H1 (cell line): ENCODE data around the gene SLC4A8. TPM values are rescaled to one million over a fixed set of nuclear protein-coding genes. Genes with fewer than 3 reads are reported as not detected.
A peak's percentile ranks its signal among the peaks of the same experiment; 100 is the strongest.

Experiments
- CTCF ChIA-PET: fragments of 300-600 bp; sonication (Branson Sonifier 250); formaldehyde crosslinking; loops from one replicate; lab custom pipeline; 2021; ENCODE audit not compliant: partially characterized antibody; lab: Charles Lee
- POLR2A ChIA-PET: fragments of 300-600 bp; sonication (Branson Sonifier 250); formaldehyde crosslinking; loops from one replicate; lab custom pipeline; 2021; ENCODE audit warnings: inconsistent platforms; ENCODE audit not compliant: partially characterized antibody; lab: Charles Lee
- DNase-seq, 2 experiments: peaks; one replicate each; pipeline versions ENCODE4 v3.0.0 to v3.0.0-alpha.2; 2010 to 2022; ENCODE audit warnings: low spot score in 2 of 2, low read depth in 1 of 2, mixed read lengths in 1 of 2
- FAIRE-seq: peaks from 2 replicates; lab custom pipeline; 2011; peaks lifted over from hg19 to GRCh38; lab: Jason Lieb, UNC
- H2AFZ ChIP-seq: 2 replicates; pipeline ENCODE4 v1.8.1; 2012; ENCODE audit warnings: low read length, inconsistent platforms
- H2AK5ac ChIP-seq: 2 replicates; pipeline ENCODE4 v1.6.1; 2013; ENCODE audit warnings: low read depth, low read length
- H2BK120ac ChIP-seq: replicated peaks from 2 replicates; pipeline ENCODE3; 2013; ENCODE audit warnings: low read depth, low read length, inconsistent platforms
- H2BK12ac ChIP-seq: 2 replicates; pipeline ENCODE4 v1.6.1; 2013; ENCODE audit warnings: low read depth, low read length
- H2BK15ac ChIP-seq: 2 replicates; pipeline ENCODE4 v1.6.1; 2013; ENCODE audit warnings: low read length
- H2BK20ac ChIP-seq: 2 replicates; pipeline ENCODE4 v1.6.1; 2013; ENCODE audit warnings: low read length
- H2BK5ac ChIP-seq: 2 replicates; pipeline ENCODE4 v1.6.1; 2013; ENCODE audit warnings: low read depth, low read length
- H3K14ac ChIP-seq: 2 replicates; pipeline ENCODE4 v1.6.1; 2013; ENCODE audit warnings: inconsistent platforms; ENCODE audit not compliant: insufficient read length
- H3K18ac ChIP-seq: 2 replicates; pipeline ENCODE4 v1.6.1; 2013; ENCODE audit warnings: low read length; ENCODE audit errors: extremely low read depth
- H3K23ac ChIP-seq: 2 replicates; pipeline ENCODE4 v1.6.1; 2013; ENCODE audit warnings: inconsistent platforms; ENCODE audit not compliant: insufficient read length
- H3K23me2 ChIP-seq: 2 replicates; pipeline ENCODE4 v1.6.1; 2013; ENCODE audit warnings: low read depth, low read length
- H3K27ac ChIP-seq: 2 replicates; pipeline ENCODE4 v1.6.1; 2011; ENCODE audit warnings: low read depth, low read length, inconsistent platforms
- H3K27me3 ChIP-seq, 4 experiments: replicated peaks in 1 of 4; 1 replicate in 1 of 4; 2 replicates in 3 of 4; pipeline versions ENCODE4 v1.6.1 to v1.8.1; 2011 to 2013; ENCODE audit warnings: low read length in 3 of 4, mild to moderate bottlenecking in 3 of 4, inconsistent platforms in 2 of 4, mixed read lengths in 2 of 4, moderate library complexity in 1 of 4; ENCODE audit not compliant: control insufficient read depth in 3 of 4, insufficient read depth in 3 of 4; ENCODE audit errors: extremely low read depth in 1 of 4
- H3K36me3 ChIP-seq, 4 experiments: 2 replicates each; pipeline versions ENCODE4 v1.6.1 to v1.8.1; 2011 to 2013; ENCODE audit warnings: mild to moderate bottlenecking in 4 of 4, low read length in 3 of 4, moderate library complexity in 2 of 4, control low read depth in 1 of 4, inconsistent platforms in 1 of 4; ENCODE audit not compliant: insufficient read depth in 4 of 4, control insufficient read depth in 2 of 4
- H3K4ac ChIP-seq: replicated peaks from 2 replicates; pipeline ENCODE3; 2013; ENCODE audit warnings: low read length, low read depth, mixed read lengths, inconsistent platforms; ENCODE audit not compliant: insufficient read length
- H3K4me1 ChIP-seq, 4 experiments: replicated peaks in 1 of 4; 1 replicate in 1 of 4; 2 replicates in 3 of 4; pipeline versions ENCODE4 v1.6.1 to v1.8.1; 2011 to 2013; ENCODE audit warnings: low read length in 3 of 4, inconsistent platforms in 2 of 4, mixed read lengths in 1 of 4; ENCODE audit not compliant: insufficient read depth in 4 of 4, control insufficient read depth in 3 of 4
- H3K4me2 ChIP-seq, 2 experiments: 2 replicates each; pipeline versions ENCODE4 v1.6.1 to v1.8.1; 2011 to 2013; ENCODE audit warnings: low read depth in 2 of 2, low read length in 2 of 2, control low read depth in 1 of 2, inconsistent platforms in 1 of 2, mild to moderate bottlenecking in 1 of 2; ENCODE audit not compliant: insufficient read depth in 1 of 2
- H3K4me3 ChIP-seq, 4 experiments: fragments of 200-600, 300-600 bp in 1 of 4; sonication (generic), shearing (Covaris generic), sonication (Bioruptor Twin) in 1 of 4; 2 replicates each; pipeline versions ENCODE4 v1.5.1 to v1.8.1; 2011 to 2016; ENCODE audit warnings: low read length in 4 of 4, low read depth in 3 of 4, control low read depth in 2 of 4, inconsistent platforms in 2 of 4, mild to moderate bottlenecking in 2 of 4, mixed read lengths in 1 of 4, moderate library complexity in 1 of 4; ENCODE audit not compliant: insufficient read depth in 2 of 4; ENCODE audit errors: extremely low read depth in 1 of 4
- H3K56ac ChIP-seq: replicated peaks from 2 replicates; pipeline ENCODE3; 2013; ENCODE audit warnings: low read depth, mild to moderate bottlenecking, mixed read lengths, low read length, inconsistent platforms; ENCODE audit not compliant: insufficient read length
- H3K79me1 ChIP-seq: 2 replicates; pipeline ENCODE4 v1.6.1; 2013; ENCODE audit warnings: low read depth, low read length, control low read depth
- H3K79me2 ChIP-seq, 2 experiments: 2 replicates each; pipeline versions ENCODE4 v1.6.1 to v1.8.1; 2012 to 2013; ENCODE audit warnings: low read length in 2 of 2, mild to moderate bottlenecking in 2 of 2, inconsistent platforms in 1 of 2; ENCODE audit not compliant: insufficient read depth in 2 of 2, control insufficient read depth in 1 of 2
- H3K9ac ChIP-seq, 4 experiments: replicated peaks in 1 of 4; 1 replicate in 1 of 4; 2 replicates in 3 of 4; pipeline versions ENCODE4 v1.6.1 to v1.8.1; 2011 to 2013; ENCODE audit warnings: low read depth in 3 of 4, low read length in 3 of 4, control low read depth in 2 of 4, mild to moderate bottlenecking in 2 of 4, moderate library complexity in 2 of 4, inconsistent platforms in 1 of 4; ENCODE audit errors: extremely low read depth in 1 of 4
- H3K9me3 ChIP-seq, 2 experiments: 2 replicates each; pipeline versions ENCODE4 v1.6.1 to v1.8.1; 2012 to 2013; ENCODE audit warnings: mild to moderate bottlenecking in 2 of 2, moderate library complexity in 2 of 2, control low read depth in 1 of 2, inconsistent platforms in 1 of 2, low read depth in 1 of 2, low read length in 1 of 2, mixed read lengths in 1 of 2; ENCODE audit not compliant: insufficient read depth in 2 of 2
- H4K20me1 ChIP-seq, 2 experiments: replicated peaks in 1 of 2; 2 replicates each; pipeline versions ENCODE3 to v1.8.1; 2011 to 2013; ENCODE audit warnings: inconsistent platforms in 2 of 2, low read length in 2 of 2, mild to moderate bottlenecking in 1 of 2; ENCODE audit not compliant: insufficient read depth in 2 of 2, control insufficient read depth in 1 of 2
- H4K5ac ChIP-seq: 2 replicates; pipeline ENCODE4 v1.6.1; 2013; ENCODE audit warnings: low read length, low read depth, mixed read lengths, inconsistent platforms; ENCODE audit not compliant: insufficient read length
- H4K8ac ChIP-seq: 2 replicates; pipeline ENCODE4 v1.8.0; 2013; ENCODE audit warnings: mild to moderate bottlenecking, moderate library complexity, low read length, inconsistent platforms; ENCODE audit not compliant: insufficient read depth; ENCODE audit errors: extremely low read depth
- H4K91ac ChIP-seq: replicated peaks from 2 replicates; pipeline ENCODE3; 2013; ENCODE audit warnings: low read length, mixed read lengths, inconsistent platforms; ENCODE audit not compliant: insufficient read length
- CTCF ChIP-seq, 3 experiments: IDR thresholded peaks; 1 replicate in 2 of 3; 2 replicates in 1 of 3; pipeline versions ENCODE4 v1.5.1 to v1.6.1; 2011; ENCODE audit warnings: low read length in 3 of 3, mild to moderate bottlenecking in 3 of 3, inconsistent platforms in 2 of 3, low read depth in 1 of 3, moderate library complexity in 1 of 3; ENCODE audit not compliant: insufficient read depth in 1 of 3; ENCODE audit errors: control extremely low read depth in 1 of 3
- E2F6 ChIP-seq: IDR thresholded peaks from 2 replicates; pipeline ENCODE4 v1.6.1; 2012; ENCODE audit warnings: inconsistent platforms
- EZH2 ChIP-seq: fragments of 200-600 bp; sonication (generic); IDR thresholded peaks from 2 replicates; pipeline ENCODE4 v1.7.1; 2012; ENCODE audit warnings: low read depth, mild to moderate bottlenecking, moderate library complexity, low read length, inconsistent platforms; ENCODE audit not compliant: severe bottlenecking
- POU5F1 ChIP-seq: IDR thresholded peaks from 2 replicates; pipeline ENCODE4 v1.6.1; 2011; ENCODE audit warnings: low read depth, mild to moderate bottlenecking, low read length, moderate library complexity
- RBBP5 ChIP-seq: IDR thresholded peaks from 2 replicates; pipeline ENCODE4 v1.7.1; 2012; ENCODE audit warnings: low read depth, mild to moderate bottlenecking, inconsistent platforms, low read length, moderate library complexity, borderline replicate concordance
- TAF7 ChIP-seq: optimal IDR thresholded peaks from 2 replicates; pipeline ENCODE3; 2011; ENCODE audit warnings: low read depth, mild to moderate bottlenecking, inconsistent platforms, low read length, moderate library complexity, borderline replicate concordance
- WGBS, 2 experiments: shearing (Covaris generic) in 1 of 2; methylation state at CpG; one replicate each; pipeline versions ENCODE4 v1.1.6 to v1.1.7; 2013 to 2015; ENCODE audit warnings: low lambda C conversion rate in 2 of 2, mixed read lengths in 2 of 2, inconsistent platforms in 1 of 2, low coverage in 1 of 2, missing lambda C conversion rate in 1 of 2; ENCODE audit not compliant: insufficient replicate concordance in 2 of 2, insufficient coverage in 1 of 2, insufficient read length in 1 of 2; ENCODE audit errors: extremely low coverage in 1 of 2, missing lambda C conversion rate in 1 of 2; 5-methylcytosine and 5-hydroxymethylcytosine counted together
- polyA plus RNA-seq, 7 experiments: library from polyadenylated mRNA; depleted of rRNA in 3 of 7; stranded (reverse) in 5 of 7; unstranded in 2 of 7; fragments of >200 nt in 5 of 7; fragments of 200-250 nt in 2 of 7; gene quantifications; 1 replicate in 5 of 7; 2 replicates in 1 of 7; 4 replicates in 1 of 7; pipeline versions ENCODE4 v1.2.1 to v1.2.3, GENCODE V29; 2011 to 2013; ENCODE audit warnings: missing spikeins in 2 of 7, mixed read lengths in 2 of 7
- total RNA-seq: library from RNA; stranded (reverse); fragmentation: NEBNext Ultra II Directional; extraction: Animal tissue kit (Norgen Biotek cat#: 25700); gene quantifications from 2 replicates; pipeline ENCODE4 v1.2.1, GENCODE V29; 2021

The SLC4A8 gene
- total and polyA plus RNA-seq, 2 of the 8 experiments (the other 6 are each of a cell fraction or from before 2014, with no cell fraction given): 11.2 to 13.4 TPM

- H3K36me3 ChIP-seq: 0 out of 8 replicates have a peak, but pooled peaks cover 0 to 6% (median 0%) of the 10 kb centered on the region in 4 experiments
- H2AFZ ChIP-seq: no peak overlapping the region
- no peaks in the 10 kb centered on the region; the same call in 1 of the 2 replicates for H3K79me1 ChIP-seq
- H3K4ac ChIP-seq: no peak overlapping the region
- no peaks in the 10 kb centered on the region for H4K20me1 ChIP-seq
- H2BK12ac ChIP-seq: no peak overlapping the region
- POLR2A ChIA-PET: interaction anchor here (0.6 to 1.3 kb wide), 3 partner anchors 10 to 151 kb away, joined by 3 read pairs; no protein-coding TSS in a partner anchor
- H3K79me2 ChIP-seq: no peaks in the 10 kb centered on the region
- no peak overlapping the region for H4K5ac ChIP-seq
- H3K23me2 ChIP-seq: peaks cover 5% of the 10 kb centered on the region; the same call in 1 of the 2 replicates
- no peak overlapping the region for H3K4me2 ChIP-seq
- CTCF ChIA-PET: interaction anchor here (0.6 to 1.9 kb wide), 10 partner anchors 12 to 365 kb away, joined by 3 to 5 read pairs (median 3); no protein-coding TSS in a partner anchor
- H3K27me3 ChIP-seq: no peaks in the 10 kb centered on the region
- peaks cover 2 to 7% (median 5%) of the 10 kb centered on the region in 4 experiments; a peak in 5 of 7 replicates for H3K4me1 ChIP-seq
- no peak overlapping the region for H3K18ac ChIP-seq
- H2BK15ac ChIP-seq: peak overlapping the region; percentile 31; the same call in 1 of the 2 replicates
- TF ChIP-seq EZH2: no peak
- no peak for TF ChIP-seq CTCF (IDR thresholded peaks at IDR 0.05; ENCODE audit: control extremely low read depth in 1 of 3, insufficient read depth in 1 of 3, low read depth in 1 of 3, low read length in 3 of 3)
- TF ChIP-seq E2F6: no peak
- TF ChIP-seq POU5F1: no peak
- no peak for TF ChIP-seq TAF7
- TF ChIP-seq RBBP5: no peak
- no peak overlapping the region for H2AK5ac ChIP-seq
- no peak overlapping the region for H2BK20ac ChIP-seq
- no peak overlapping the region for H4K8ac ChIP-seq
- H3K4me3 ChIP-seq: no peak overlapping the region
- H3K56ac ChIP-seq: no peak overlapping the region
- H3K9me3 ChIP-seq: no peaks in the 10 kb centered on the region
- FAIRE-seq (no peak), DNase-seq (no peak)
- no peak overlapping the region for H3K27ac ChIP-seq
- H3K14ac ChIP-seq: no peak overlapping the region
- no peak overlapping the region for H2BK120ac ChIP-seq
- H3K9ac ChIP-seq: no peak overlapping the region
- 90% methylated on average over 3 of the region's 3 CpGs; no CpG with 5 or more reads in 1 of the 2 experiments for WGBS, 2 experiments
- H3K23ac ChIP-seq: no peak overlapping the region
- H2BK5ac ChIP-seq: peak overlapping the region; percentile 40; the same call in 1 of the 2 replicates
- no peak overlapping the region for H4K91ac ChIP-seq
These were observed 25.1 kb downstream of the SLC4A8 start for GRCh38 chr12:51449580-51450246.
